Stimulated activated CD8-positive, alpha-beta memory T cell treated with anti-CD3 and anti-CD28 coated beads, Interleukin-12 subunit alpha, Interleukin-12 subunit beta, amount 100 ng/mL, for 4 hours (primary cell): Measurements from ENCODE around the gene GIMAP6.
"Not testable (repeated sequence)": the region's sequence is repeated elsewhere in the genome, so short reads cannot be mapped to it uniquely, and the experiment has no call there.

Experiments
- DNase-seq: peaks from one replicate; pipeline ENCODE4 v3.0.0-alpha.2; 2020; ENCODE audit warnings: low read depth

GIMAP6 gene

GRCh38 chr7:150585199-150585598 lies 47.0 kb downstream of the GIMAP6 start:
- DNase-seq = no peak

- no peak for DNase-seq
Observed at GRCh38 chr7:150580638-150581394, 51.4 kb downstream of the GIMAP6 start.

GRCh38 chr7:150579979-150580637 lies 52.1 kb downstream of the GIMAP6 start:
- DNase-seq = not testable (repeated sequence)
